ENCODE measurements around the gene B3GAT1. TPM values are rescaled to one million over a fixed set of nuclear protein-coding genes. Genes with fewer than 3 reads are reported as not detected.
A peak's percentile ranks its signal among the peaks of the same experiment; 100 is the strongest.

The B3GAT1 gene
- total and polyA plus RNA-seq, 2 of the 13 experiments (the other 11 are each of a cell fraction or from before 2014, with no cell fraction given) = not detected

- TF ChIP-seq ZNF687 (CRISPR knock-in tag; IDR thresholded peaks at IDR 0.05) = peak; percentile 58
- TF ChIP-seq PREB (CRISPR knock-in tag; IDR thresholded peaks at IDR 0.05) = no peak
- TF ChIP-seq NKX3-1 (CRISPR knock-in tag; IDR thresholded peaks at IDR 0.05) = no peak
- no peak for TF ChIP-seq SIN3A (IDR thresholded peaks at IDR 0.05; ENCODE audit: borderline replicate concordance, low read depth, low read length)
- TF ChIP-seq TSC22D2 (CRISPR knock-in tag; IDR thresholded peaks at IDR 0.05; ENCODE audit: borderline replicate concordance) = no peak
- no peak for TF ChIP-seq HDAC1 (CRISPR knock-in tag; IDR thresholded peaks at IDR 0.05)
- no peak for TF ChIP-seq KAT2B (IDR thresholded peaks at IDR 0.05; ENCODE audit: borderline replicate concordance, low read depth, low read length)
- TF ChIP-seq HNRNPLL (IDR thresholded peaks at IDR 0.05; ENCODE audit: low read depth, low read length, poor library complexity, severe bottlenecking) = peak; percentile 71
- peak; percentile 65; the same call in 1 of the 2 replicates for TF ChIP-seq HINFP (CRISPR knock-in tag; IDR thresholded peaks at IDR 0.05; ENCODE audit: low read depth)
- no peak for TF ChIP-seq EEA1 (CRISPR knock-in tag; IDR thresholded peaks at IDR 0.05; ENCODE audit: borderline replicate concordance)
- no peak for TF ChIP-seq ZNF615 (CRISPR knock-in tag; IDR thresholded peaks at IDR 0.05; ENCODE audit: borderline replicate concordance)
- no peak for TF ChIP-seq ZNF691 (CRISPR knock-in tag; IDR thresholded peaks at IDR 0.05; ENCODE audit: borderline replicate concordance, low read depth)
- no peak for TF ChIP-seq ARNT (IDR thresholded peaks at IDR 0.05)
- TF ChIP-seq ZNF10 (CRISPR knock-in tag; IDR thresholded peaks at IDR 0.05; ENCODE audit: borderline replicate concordance, low read depth) = no peak
- no peak for TF ChIP-seq MATR3 (CRISPR knock-in tag; IDR thresholded peaks at IDR 0.05)
- no peak for TF ChIP-seq ZUFSP (CRISPR knock-in tag; IDR thresholded peaks at IDR 0.05; ENCODE audit: borderline replicate concordance)
- TF ChIP-seq DR1 (CRISPR knock-in tag; IDR thresholded peaks at IDR 0.05) = no peak
- no peak for TF ChIP-seq ZNF644 (CRISPR knock-in tag; IDR thresholded peaks at IDR 0.05; ENCODE audit: low read depth)
- no peak for TF ChIP-seq ZNF121 (CRISPR knock-in tag; IDR thresholded peaks at IDR 0.05)
- TF ChIP-seq ZNF333 (CRISPR knock-in tag; IDR thresholded peaks at IDR 0.05; ENCODE audit: borderline replicate concordance) = no peak; the same call in 1 of the 2 replicates
Measured at GRCh38 chr11:134331354-134332188, 80.5 kb downstream of the B3GAT1 start, which contains the start of gene GLB1L2 (continued).
